Cerebellar cortex (tissue), 1 donor: ENCODE measurements around the gene SLC44A5.

Experiments used
- DNase-seq: peaks from one replicate; pipeline ENCODE4 v3.0.0-alpha.2; 2015; ENCODE audit warnings: low spot score

SLC44A5 gene

DNA sequence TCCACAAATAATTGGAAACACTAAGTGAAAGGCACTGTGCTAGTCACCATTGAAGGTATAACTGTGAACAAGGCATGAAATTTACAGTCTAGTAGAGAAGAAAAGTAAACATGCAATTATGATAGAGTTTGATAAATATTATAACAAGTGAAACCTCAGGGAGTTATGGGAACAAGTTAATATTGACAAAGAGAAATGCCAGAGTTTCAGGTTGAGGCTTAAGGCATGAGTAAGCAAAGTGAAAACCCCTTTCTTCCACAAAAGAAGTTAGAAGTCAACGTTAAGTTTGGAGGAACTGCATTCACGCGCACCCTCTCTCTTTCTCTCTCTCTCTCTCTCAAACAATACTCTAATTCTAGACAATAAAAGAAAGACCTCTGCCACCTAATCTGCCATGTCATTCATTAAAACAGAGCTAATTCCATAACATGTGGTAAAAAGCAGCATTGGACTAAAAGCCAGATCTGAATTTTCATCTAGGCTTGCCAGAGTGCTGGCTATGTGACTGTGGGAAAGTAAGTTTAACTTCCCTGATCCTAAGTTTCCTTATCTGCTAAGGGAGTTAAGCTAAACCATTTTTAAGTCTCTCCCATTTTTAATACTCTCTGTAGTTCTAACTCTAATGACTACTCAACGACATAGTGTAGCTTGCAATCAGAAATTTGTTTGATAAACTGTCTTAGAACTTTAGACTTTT is 22.0 kb downstream of the SLC44A5 start:
- no peak for DNase-seq

DNA sequence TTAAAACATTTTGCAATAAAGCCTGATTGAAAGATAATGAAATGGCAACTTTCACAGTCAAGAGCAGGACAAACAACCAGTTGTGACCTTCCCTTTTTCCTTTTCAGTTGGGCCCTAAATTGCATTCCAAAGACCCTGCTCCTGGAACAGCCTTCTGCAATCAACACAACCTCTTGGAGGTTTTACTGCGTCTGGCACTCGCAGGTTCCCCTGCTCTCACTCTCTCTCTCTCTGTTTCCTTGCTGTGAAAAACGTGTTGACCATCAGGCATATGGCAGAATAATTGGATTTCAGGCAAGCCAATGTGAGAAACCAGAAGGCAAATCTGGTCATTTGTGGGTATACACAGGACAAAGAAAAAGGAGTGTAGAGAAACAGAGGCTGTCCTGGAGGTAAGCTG is 23.2 kb downstream of the SLC44A5 start:
- peak; percentile 1 for DNase-seq

DNA sequence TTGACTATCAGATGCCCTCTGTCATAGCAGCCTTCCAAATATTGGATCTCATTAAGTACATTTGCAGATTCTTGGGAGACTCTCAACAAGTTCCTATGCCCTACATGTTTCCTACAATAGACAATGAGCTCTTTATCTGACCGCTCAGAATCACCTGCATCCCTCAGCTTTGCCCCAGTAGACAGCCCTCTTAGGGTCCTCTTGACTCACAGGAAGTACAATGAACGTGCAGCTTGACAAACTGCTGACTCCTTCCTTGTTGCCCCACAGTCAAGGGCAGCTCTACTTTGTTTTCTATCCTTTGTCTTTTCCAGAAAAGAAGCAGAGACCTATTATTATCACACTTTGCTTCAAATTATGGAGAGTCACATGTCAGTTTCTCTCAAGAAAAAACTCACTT is 27.6 kb downstream of the SLC44A5 start:
- DNase-seq: no peak

DNA sequence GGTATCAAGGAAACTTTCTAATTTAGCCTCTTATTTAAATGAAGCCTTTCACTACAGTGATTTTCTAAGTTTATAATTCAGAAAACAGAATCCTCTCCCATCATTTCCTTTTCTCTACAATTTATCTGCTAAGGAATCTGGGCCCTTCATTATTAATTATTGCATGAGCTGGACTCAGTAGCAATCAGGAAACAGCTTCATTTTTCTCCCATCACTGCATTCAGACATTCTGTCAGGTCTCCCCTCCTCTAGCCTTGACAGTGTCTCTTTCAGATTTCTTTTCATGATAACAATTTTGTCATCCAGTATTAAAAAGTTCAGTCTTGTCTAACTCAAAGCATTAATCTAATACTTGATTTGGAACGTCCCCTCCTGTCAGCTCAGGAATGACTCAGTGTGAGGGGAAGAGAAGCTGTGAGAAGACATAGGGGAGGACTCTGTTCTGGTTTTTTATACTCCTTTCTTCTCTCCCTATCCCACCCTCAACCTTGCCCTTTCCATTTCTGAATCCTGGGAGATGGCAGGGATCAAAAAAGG is 28.1 kb downstream of the SLC44A5 start:
- no peak for DNase-seq

DNA sequence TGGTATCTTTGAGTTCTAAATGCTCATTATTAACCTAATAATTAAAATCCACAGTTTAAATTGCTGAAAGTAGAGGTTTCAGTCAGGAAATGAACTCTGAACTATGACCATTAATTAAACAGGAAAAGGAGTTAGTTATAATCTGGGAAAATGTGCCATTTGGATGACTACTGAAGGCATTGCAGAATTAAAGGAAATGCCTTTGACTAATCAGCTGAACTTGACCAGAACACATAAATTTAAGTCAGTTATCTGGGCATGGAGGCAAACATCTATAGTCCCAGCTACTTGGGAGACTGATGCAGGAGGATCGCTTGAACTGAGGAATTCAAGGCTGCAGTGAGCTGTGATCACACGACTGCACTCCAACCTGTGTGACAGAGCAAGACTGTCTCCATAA is 31.9 kb downstream of the SLC44A5 start:
- no peak for DNase-seq

DNA sequence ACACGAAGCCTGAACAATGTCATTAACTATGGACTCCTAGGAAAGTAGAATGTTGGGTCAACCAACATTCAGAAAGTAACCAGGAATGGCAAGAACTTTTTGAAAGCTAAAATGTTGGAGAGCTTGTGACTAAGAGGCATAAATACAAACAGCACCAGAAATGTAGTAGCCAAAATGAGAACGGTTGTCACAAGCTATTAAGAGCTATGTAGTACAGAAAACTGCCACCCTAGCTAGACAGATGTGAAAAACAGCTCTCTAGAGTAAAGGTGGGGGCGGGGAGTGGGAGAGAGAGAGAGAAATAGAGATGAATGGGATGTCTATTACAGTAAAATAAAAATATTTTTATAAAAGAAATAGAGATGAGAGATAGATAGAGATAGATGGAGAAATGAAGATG is 35.1 kb downstream of the SLC44A5 start:
- DNase-seq: no peak

DNA sequence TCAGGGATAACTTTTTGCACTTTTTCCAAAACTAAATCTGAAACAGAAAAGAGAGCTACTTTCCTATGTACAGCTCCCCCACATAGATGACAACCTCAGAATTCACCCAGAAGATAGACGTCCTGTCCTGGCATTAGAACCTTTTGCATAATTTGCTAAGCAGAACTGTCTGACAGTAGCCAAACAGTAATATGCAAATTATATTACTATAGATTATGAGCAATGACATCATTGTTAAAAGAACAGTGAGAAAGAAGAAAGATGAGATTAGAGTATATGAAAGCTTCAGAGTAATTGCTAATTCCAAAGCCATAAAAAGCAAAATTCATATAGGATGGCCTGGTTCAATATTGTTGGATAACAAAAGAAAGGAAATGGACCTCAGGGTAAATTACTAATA is 43.7 kb downstream of the SLC44A5 start:
- no peak for DNase-seq

DNA sequence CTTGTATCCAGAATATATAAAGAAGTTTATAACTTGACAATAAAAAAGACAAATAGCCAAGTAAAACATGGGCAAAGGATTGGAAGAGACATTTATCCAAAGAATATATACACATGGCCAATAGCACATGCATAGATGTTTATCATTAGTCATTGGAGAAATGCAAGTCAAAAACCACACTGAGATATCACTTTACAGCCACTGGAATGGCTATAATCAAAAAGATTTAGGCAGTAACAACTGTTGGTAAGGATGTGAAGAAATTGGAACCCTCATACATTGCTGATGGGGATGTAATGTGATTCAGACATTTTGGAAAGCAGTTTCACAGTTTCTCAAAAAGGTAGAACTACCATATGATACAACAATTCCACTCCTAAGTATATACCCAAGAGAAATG is 51.1 kb downstream of the SLC44A5 start:
- DNase-seq: no peak

DNA sequence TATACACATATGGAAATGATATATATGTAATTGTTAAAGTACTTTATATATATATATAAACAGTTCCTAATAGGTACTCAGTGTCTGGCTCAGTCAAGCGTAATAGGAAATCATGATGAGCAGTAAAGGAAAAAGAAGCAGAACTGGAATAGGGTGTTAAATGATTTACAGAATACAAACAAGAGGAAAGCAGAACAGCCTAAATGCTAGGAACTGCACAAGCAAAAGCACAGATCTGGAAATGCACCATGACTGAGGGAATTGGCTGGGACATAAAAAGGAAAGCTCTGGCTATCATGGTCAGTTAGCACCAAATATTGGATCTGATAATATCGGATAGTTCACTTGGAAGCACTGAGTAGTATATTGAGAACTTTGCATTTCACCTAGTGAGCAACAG is 51.8 kb downstream of the SLC44A5 start:
- DNase-seq: no peak

DNA sequence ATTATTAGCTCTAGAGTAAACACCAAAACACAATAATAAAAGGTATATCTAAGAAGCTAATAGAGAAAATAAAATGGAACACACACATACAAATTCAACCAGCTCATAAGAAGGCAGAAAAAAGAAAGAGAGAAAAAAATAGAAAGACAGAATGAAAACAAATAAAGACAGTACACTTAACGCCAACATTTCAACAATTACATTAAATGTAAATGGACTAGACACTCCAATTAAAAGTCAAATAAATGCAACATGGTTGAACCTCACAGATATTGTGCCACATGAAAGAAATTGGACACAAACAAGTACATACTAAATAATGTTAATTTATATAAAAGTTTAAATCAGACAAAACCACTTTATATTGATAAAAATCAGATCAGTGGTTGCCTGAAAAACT is 56.0 kb downstream of the SLC44A5 start:
- no peak for DNase-seq

DNA sequence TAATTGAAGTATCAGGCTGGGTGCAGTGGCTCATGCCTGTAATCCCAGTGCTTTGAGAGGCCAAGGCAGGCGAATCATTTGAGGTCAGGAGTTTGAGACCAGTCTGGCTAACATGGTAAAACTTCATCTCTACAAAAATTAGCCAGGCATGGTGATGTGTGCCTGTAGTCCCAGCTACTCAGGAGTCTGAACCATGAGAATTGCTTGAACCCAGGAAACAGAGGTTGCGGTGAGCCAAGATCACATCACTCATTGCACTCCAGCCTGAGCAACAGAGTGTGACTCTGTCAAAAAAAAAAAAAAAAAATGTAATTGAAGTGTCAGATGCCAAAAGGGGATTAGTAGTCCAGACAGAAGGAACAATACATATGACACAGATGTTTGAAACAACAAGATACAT is 56.7 kb downstream of the SLC44A5 start:
- DNase-seq: no peak

DNA sequence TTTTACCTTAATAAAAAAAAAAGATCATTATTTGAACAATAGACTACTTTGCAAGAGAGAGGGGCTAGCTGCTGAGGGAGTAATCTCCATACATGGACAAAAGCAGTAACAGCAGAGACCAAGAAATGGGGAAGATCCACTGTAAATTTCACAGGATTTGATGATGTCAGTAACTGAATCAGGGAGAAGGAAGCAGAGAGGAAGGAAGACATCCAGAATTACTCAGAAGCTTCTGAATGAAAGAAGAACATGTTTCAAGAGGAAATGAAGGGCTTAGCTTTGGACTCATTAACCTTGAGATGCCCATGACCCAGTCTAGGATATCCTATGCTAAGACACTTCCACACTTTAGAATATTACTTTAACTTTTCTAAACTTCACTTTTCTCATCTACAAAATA is 60.4 kb downstream of the SLC44A5 start:
- no peak for DNase-seq

DNA sequence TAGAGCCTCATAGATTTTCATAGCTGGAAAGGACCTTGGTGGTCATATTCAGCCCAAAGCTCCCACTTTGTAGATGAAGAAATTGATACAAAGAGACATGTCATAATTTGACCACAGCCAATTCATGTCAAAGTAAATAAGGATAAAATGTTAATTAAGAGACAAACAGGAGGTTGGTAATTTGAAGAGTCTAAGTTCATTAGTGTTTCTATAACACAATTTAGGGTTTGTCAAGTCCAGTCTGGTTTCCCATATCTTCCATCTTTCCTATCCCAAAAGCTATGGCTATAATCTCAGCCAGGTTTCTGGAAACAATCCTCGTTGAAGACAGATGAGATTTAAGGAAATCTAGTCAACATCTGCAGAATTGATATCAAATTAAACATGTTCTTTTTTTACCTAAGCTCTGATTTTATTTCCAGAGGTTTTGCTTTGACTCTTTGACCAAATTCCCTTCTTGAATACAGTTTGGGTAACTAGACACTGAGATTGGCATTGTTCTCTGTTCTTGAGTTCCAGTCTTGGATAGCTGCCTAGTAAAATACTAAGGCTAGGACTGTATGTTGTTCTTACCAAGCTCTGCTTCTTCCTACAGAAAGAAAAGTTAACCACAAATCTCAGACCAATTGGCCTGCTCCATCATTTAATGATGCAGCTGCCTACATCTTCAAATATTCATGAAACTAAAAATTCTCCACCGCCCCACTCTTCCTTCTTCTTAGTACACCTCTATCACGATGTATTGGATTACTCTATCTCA is 62.0 kb downstream of the SLC44A5 start:
- no peak for DNase-seq

DNA sequence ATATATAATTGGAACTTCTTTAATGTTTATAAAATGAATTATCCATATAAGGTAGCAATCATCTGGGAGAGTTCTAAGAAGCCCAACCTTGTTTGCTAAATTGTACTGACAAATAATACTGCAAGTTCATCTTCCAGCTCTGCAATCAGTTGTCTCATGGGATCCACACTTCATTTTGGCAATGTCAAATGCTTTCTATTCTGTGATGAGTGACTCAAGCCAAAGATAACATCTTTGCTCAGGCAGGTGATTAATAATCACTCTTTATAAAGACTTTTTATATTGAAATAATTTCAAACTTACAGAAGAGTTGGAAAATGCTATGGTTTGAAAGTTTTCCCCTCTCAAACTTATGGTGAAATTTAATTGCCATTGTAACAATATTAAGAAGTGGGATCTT is 67.2 kb downstream of the SLC44A5 start:
- DNase-seq: no peak

DNA sequence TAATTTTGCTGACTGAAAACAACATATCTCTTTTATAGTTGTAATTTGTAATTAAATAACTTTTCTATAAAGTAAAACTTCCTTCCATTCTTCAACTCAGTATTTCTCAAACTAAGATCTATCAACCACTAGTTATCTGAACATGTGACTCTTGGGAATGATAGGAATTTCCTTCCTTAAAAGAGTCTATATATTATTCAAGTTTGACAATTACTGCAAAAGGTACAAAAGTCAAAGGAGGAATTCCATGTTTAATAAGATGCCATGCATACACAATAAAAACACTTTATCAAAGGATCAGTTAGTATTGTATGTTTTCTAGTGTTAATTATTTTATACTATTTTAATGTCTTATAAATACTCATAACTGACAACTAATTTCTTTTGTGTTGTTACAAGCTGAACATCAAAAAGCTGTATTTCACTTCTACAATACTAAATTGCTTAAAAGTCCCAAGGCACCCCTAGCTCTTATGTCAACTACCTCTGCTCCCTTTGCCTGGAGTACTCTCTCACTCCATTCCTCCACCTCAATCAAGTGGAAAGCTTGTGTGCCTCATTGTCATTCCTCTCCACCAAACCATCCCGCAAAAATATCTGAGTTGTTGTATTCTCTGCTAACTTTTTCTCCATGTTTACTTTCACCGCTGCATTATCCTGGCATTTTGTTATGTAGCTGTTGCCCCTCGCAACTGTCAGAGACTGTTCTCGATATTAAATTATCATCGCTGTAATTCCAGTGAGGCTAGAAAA is 67.9 kb downstream of the SLC44A5 start:
- no peak for DNase-seq

DNA sequence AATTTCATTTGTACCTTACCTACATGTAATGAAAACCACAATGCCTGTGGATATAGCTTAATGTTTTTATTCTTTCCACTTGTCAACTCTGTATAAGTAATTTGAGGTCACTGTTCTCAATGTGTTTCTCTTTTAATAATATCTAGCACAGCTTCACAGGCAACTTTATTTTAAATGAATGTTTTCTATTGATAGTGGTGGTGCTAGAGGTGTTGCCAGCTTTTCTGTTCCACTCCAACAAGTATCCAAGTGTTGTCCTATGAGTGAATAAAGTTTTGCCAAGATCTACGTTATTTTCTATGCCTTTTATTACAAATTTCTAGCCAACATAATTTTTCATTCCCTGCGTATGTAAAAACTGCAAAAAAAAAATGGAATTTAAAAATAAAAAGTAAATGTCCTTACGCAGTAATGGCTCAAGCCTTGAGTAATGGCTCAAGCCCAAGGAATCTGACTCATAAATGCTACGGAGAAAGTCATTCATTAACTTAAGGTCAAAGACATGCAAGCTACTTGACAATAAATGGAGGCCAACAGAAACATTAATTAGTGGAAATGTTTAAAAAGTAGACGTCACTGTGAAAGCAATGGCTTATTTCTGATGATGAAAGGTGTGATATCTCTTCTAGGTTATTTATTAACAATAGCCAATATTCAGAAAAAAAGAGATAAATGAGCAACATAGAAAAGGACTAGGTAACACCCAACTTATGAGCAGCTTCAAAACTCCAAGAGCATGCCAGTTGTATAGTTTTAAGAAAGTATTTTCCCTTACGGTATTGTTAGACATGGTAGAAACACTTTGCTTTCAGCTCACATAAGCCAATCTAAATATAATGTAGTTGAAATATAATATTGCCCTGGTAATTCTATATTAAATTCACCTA is 71.4 kb downstream of the SLC44A5 start:
- no peak for DNase-seq

DNA sequence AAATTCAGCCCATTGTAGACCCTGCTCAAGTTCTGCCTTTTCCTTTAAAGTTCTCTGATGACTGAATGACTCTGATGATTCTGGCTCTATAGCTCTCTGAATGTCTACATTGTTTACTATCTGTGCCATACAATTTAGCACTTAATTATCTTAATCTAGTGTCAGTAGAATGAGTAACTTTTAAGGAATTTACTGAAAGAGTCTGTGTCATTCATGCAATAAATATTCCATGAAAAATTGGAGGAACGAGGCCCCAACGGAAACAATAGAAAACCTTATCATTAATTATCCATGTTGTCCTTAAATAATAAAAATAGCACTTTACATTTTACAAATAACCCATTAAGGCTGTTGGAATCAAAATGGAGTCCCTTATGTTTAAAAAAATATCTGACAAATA is 77.8 kb downstream of the SLC44A5 start:
- DNase-seq: no peak

DNA sequence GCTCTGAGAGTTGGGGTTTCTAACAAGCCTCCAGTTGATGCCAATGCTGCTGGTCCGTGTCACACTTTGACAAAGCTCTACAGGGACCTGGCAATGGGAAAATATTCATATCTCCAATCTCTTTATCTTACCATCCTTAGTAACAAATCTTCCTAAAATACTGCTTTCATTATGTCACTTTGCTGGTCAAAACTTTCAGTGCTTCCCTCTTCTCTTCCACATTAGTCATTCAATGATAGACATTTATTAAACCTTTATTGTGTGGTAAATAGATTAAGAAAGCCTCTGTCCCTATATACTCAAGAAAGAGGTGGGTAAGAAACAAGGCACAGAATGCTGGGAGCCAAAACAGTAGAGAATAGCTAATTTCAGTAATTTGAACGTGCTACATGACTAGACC is 79.3 kb downstream of the SLC44A5 start:
- no peak for DNase-seq

DNA sequence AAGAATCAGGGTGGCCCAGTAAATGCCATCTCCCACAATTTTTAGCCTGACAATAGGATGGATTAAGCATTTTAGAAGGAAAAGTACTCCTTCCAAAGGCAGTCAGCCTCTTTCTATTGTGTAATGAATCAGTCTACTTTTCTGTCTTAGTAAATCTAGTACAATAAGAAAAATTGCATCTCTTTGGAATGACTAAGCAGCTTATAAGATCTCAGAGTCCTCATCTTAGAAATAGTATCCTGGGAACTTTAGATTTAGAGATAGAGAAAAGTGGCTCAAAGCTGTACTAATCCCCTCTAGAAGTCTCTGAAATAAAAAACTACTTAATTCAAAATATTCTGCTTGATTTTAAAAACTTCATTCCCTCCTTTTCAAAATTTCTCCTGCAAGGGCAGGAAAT is 81.4 kb downstream of the SLC44A5 start:
- DNase-seq: no peak

DNA sequence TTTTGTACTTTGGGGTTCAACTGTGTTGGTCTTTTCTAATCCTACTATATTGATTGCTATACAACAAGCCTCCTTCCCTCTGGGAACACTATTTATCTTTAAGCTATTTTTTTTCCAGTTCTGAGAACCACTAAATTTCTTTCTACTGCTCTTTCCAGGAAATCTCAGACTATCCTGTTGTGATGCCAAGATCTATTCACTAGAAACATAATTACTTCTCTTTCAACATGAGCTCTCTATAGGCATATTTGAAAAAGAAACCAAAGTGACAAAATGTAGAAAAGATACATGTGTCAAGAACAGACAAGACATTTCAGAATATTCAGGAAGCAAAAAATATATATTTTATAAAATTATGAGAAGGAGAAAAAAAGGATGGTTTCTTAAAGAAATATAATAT is 82.9 kb downstream of the SLC44A5 start:
- no peak for DNase-seq

DNA sequence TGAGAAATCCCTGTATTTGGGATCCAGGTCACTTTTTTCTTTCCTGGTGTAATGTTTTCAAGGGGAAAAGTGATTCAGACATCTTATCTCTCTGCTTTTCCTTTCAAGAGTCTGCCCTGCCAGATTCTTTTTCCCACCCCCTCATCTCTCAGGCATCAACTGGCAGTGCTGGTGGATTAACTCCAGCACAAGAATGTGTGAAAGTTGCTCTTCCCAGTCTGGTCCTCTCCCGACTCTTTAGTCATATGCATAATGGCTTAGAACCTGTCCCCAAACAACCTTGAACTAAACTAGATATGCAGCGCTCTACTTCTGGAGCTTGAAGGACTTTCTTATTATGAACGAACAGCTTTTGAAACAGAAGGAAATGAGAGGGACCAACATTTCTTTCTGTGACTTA is 88.5 kb downstream of the SLC44A5 start:
- no peak for DNase-seq

DNA sequence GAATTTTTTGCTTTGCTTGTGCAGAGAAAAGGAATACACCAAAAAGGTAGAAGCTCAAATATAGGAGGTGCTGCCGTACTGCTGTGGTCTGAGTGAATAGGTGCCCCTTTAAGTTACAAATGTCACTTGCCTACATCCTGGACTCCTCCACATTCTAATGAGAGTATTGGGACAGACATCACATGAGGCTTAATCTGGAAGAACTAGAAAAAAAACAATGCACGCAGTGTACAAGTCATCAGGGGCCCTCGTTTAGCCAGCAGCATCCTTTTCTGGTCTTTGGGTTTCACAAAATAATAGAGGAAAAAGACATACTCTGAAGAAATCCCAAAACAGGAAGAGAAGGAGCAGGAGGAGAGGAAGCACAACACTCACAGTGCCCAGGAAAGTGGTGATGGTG is 89.3 kb downstream of the SLC44A5 start:
- no peak for DNase-seq
